Small intestine (tissue), 7 donors: ENCODE data around the gene LPIN3. TPM values are rescaled to one million over a fixed set of nuclear protein-coding genes. Genes with fewer than 3 reads are reported as not detected.

ENCODE experiments used
- DNase-seq, 2 donors: peaks; one replicate each; pipeline versions ENCODE4 v3.0.0 to v3.0.0-alpha.2; 2013
- FAIRE-seq: peaks from 2 replicates; lab custom pipeline; 2012; peaks lifted over from hg19 to GRCh38; lab: Jason Lieb, UNC
- H3K27ac ChIP-seq, 3 donors: one replicate each; pipeline ENCODE4 v1.5.1; 2013; ENCODE audit warnings: low read length in 2 of 3, mild to moderate bottlenecking in 2 of 3, control low read depth in 1 of 3, inconsistent platforms in 1 of 3, low read depth in 1 of 3, moderate library complexity in 1 of 3
- H3K27me3 ChIP-seq, 3 donors: one replicate each; pipeline ENCODE4 v1.6.1; 2013; ENCODE audit warnings: low read length in 3 of 3, inconsistent platforms in 1 of 3; ENCODE audit not compliant: control insufficient read depth in 3 of 3, insufficient read depth in 3 of 3
- H3K36me3 ChIP-seq, 3 donors: one replicate each; pipeline ENCODE4 v1.6.1; 2013; ENCODE audit warnings: low read length in 3 of 3, inconsistent platforms in 1 of 3, low read depth in 1 of 3, mild to moderate bottlenecking in 1 of 3, moderate library complexity in 1 of 3; ENCODE audit not compliant: control insufficient read depth in 3 of 3, insufficient read depth in 2 of 3
- H3K4me1 ChIP-seq, 3 donors: one replicate each; pipeline ENCODE4 v1.6.1; 2013; ENCODE audit warnings: low read length in 2 of 3, inconsistent platforms in 1 of 3, low read depth in 1 of 3, mild to moderate bottlenecking in 1 of 3, moderate library complexity in 1 of 3; ENCODE audit not compliant: control insufficient read depth in 3 of 3, insufficient read depth in 2 of 3
- H3K4me3 ChIP-seq, 3 donors: one replicate each; pipeline ENCODE4 v1.5.1; 2013; ENCODE audit warnings: low read length in 3 of 3, control low read depth in 1 of 3, inconsistent platforms in 1 of 3, low read depth in 1 of 3, mild to moderate bottlenecking in 1 of 3, moderate library complexity in 1 of 3
- H3K9me3 ChIP-seq, 2 donors: one replicate each; pipeline ENCODE4 v1.6.1; 2013; ENCODE audit warnings: low read depth in 1 of 2, low read length in 1 of 2; ENCODE audit not compliant: control insufficient read depth in 2 of 2, insufficient read depth in 1 of 2
- WGBS, 3 donors: extraction: QIAGEN DNeasy Blood & Tissue Kit; methylation state at CpG; one replicate each; pipeline ENCODE4 v1.1.7; 2013; 5-methylcytosine and 5-hydroxymethylcytosine counted together
- polyA plus RNA-seq, 4 donors: library from polyadenylated mRNA; stranded (reverse) in 3 of 4; unstranded in 1 of 4; fragments of 200-250 nt in 3 of 4; fragments of 120-200 nt in 1 of 4; gene quantifications; one replicate each; pipeline versions ENCODE4 v1.2.1 to v1.2.3, GENCODE V29; 2013
- donor health status: healthy with polysubstance abuse.
- donor health status: control.
- donor health status: control.
- donor health status: Bipolar disorder and iron deficiency.
- donor health status: healthy.

Gene LPIN3
- polyA plus RNA-seq, 4 donors, result 39.9 to 130 (median 57.2) TPM

DNA sequence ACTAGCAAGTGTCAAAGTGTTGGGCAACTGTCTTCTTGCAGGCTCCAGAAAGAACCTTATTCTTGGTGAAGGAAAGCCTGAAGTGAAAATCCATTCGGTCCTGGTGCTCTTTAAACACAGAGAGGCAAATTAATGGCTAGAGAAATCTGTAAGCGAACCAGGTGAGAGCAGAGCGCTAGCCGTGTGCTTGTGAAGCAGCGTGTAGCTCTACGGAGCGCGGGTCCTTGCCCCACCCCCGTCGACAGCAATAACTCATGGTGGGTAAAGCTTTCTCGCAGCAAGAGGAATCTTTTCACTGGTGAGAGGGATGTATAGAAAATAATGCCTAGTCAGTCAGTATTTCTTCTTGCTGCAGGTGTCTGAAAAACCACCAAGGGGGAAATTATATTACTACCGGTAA is 63.0 kb downstream of the LPIN3 start:
- Histone ChIP-seq H3K4me3 (no peak overlapping the region), H3K36me3 (peaks cover 8 to 47% (median 10%) of the 10 kb centered on the region in 3 donors), H3K9me3 (no peaks in the 10 kb centered on the region), H3K27ac (no peak overlapping the region), H3K27me3 (no peaks in the 10 kb centered on the region), H3K4me1 (no peaks in the 10 kb centered on the region)
- no peak for FAIRE-seq
- 94 to 97% (median 96%) methylated on average over 12 of the region's 12 CpGs for WGBS, 3 donors
- no peak for DNase-seq

DNA sequence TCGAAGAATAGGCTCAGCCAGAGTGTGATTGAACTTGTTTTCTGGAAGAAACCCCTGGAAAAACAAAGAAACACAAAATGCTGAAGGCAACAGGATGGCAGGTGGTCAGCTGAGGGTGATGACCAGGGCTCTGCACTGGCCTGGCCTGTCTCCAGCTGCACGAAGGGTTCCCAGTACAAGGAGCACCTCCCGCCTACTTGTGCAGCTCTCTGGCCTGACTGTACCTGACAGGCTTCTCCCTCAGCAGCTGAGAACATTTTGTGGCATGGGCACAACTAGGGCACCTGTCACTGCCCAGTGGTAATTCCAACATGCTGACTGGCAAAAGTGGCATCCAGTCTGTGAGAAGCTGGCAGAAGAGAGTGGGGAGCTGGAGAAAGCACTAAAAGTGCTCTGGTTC is 64.8 kb downstream of the LPIN3 start:
- DNase-seq, result no peak
- Histone ChIP-seq H3K27ac (no peak overlapping the region), H3K9me3 (no peaks in the 10 kb centered on the region), H3K27me3 (no peaks in the 10 kb centered on the region), H3K4me3 (no peak overlapping the region), H3K4me1 (no peaks in the 10 kb centered on the region), H3K36me3 (peaks cover 8 to 60% (median 13%) of the 10 kb centered on the region in 3 donors)
- no peak for FAIRE-seq
- WGBS, 3 donors, result 89 to 92% (median 91%) methylated on average over 3 of the region's 3 CpGs

DNA sequence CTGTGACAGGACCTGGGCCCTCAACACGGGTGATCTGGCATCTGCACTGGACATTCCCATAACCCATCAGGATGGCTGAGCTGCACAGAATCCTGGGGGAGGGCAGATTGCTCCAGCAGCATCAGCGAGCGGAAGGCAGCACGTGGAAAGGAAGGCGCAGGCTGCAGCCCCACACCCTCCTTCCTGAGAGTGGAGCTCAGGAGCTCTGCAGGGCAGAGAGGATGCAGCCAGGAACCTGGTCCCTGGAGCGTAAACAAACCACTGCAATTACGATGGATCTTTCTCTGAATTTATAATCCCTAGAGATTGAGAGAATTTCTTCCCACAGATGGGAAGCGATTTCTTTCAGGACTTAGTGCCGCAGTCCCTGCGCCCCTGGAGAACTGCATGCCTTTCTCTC is 65.7 kb downstream of the LPIN3 start:
- no peak for FAIRE-seq
- DNase-seq, result no peak
- Histone ChIP-seq H3K4me3 (no peak overlapping the region), H3K9me3 (no peaks in the 10 kb centered on the region), H3K27me3 (no peaks in the 10 kb centered on the region), H3K4me1 (no peaks in the 10 kb centered on the region), H3K27ac (no peak overlapping the region), H3K36me3 (peaks cover 11 to 64% (median 14%) of the 10 kb centered on the region in 3 donors)
- WGBS, 3 donors, result 78 to 90% (median 85%) methylated on average over 10 of the region's 10 CpGs

DNA sequence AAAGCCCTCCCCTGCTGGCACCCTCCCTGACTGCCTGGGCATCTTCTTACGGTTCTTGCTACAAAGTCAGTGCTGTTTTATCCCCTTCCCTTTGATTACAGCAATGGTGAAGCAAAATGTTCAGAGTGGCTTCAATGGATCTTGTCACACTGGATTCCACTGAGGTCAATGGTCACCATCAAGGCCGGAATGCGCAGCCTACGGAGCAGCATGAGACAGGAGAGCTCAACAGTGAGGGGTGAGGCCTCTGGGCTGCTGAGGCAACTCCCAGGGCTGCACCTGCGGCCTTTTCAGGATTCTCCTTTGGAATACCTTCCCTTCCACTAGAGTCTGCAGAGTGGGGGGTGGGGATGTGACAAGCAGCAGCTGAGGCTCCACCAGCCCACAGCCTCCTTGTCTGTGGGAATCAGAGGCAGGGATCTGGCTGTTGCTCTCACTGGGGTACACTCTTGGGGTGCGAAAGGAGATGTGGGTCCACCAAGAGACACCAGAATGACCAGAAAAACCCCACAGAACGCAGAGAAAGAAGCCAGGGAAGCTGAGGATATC is 66.3 kb downstream of the LPIN3 start:
- no peaks in the 10 kb centered on the region for H3K9me3 ChIP-seq
- peaks cover 11 to 63% (median 17%) of the 10 kb centered on the region in 3 donors for H3K36me3 ChIP-seq
- H3K4me1 ChIP-seq, result no peaks in the 10 kb centered on the region

DNA sequence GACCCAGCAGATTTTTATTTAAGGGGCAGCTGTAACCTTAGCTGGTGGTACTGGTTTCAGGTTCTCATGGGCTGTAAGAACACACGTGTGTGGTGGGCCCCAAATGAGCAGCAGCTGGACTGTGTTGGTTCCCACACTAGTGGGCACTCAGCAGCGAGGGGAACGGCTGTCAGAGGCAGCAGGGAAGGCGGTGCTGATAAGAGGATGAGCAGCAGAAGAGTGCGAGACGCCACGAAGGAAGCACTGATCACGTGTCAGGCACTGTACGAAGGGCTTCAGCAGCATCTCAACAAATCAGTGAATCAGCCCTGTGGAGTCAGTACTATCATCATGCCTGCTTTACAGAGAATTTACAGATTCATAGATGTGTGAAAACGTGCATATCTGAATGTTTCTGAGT is 67.0 kb downstream of the LPIN3 start:
- FAIRE-seq, result no peak
- Histone ChIP-seq H3K27me3 (no peaks in the 10 kb centered on the region), H3K27ac (peak overlapping the region in 1 of 3 donors; percentile 7), H3K4me1 (no peaks in the 10 kb centered on the region), H3K9me3 (no peaks in the 10 kb centered on the region), H3K4me3 (no peak overlapping the region), H3K36me3 (peaks cover 11 to 69% (median 18%) of the 10 kb centered on the region in 3 donors)
- no peak for DNase-seq
- 82 to 87% (median 82%) methylated on average over 10 of the region's 10 CpGs for WGBS, 3 donors

More for the DNA sequence above, 66.3 kb downstream of the LPIN3 start:
- FAIRE-seq, result no peak
- H3K27ac ChIP-seq, result no peak overlapping the region
- WGBS, 3 donors, result 88 to 90% (median 90%) methylated on average over 7 of the region's 7 CpGs
- no peaks in the 10 kb centered on the region for H3K27me3 ChIP-seq
- no peak for DNase-seq
- H3K4me3 ChIP-seq, result no peak overlapping the region

DNA sequence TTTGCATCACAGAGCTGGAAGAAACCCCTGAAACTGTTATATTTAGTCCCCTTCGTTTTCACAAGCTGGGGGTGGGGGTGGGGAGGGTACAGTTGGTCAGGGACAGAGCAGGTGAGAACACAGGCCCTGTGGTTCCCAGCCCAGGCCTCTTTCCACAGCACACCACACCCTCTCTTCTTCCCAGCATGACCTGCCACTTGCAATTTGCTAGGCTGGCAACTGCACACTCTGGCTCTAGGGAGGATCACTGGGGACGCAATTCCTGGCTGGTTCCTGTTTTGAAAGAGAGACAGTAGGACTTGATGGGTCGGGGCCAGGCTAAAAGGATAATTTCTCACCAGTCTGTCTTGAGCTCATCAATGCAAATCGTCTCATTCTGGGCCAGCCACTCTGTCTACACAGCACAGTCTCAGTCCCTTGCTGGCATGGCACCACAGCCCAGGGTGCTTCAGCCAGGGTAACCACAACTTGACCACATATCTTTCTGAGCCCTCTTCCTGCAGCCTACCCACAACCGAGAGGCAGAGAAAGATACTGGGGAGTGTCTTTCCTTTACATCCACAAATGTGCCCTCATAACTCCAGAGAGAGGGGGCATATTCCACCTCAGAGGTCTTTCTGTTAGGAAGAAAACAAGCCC is 67.7 kb downstream of the LPIN3 start:
- H3K27me3 ChIP-seq, result no peaks in the 10 kb centered on the region
- DNase-seq, result no peak
- no peak for FAIRE-seq
- peak overlapping the region in 1 of 3 donors; percentile 69 for H3K27ac ChIP-seq
- H3K36me3 ChIP-seq, result peaks cover 14 to 69% (median 21%) of the 10 kb centered on the region in 3 donors
- H3K4me1 ChIP-seq, result no peaks in the 10 kb centered on the region
- 65 to 80% (median 72%) methylated on average over 5 of the region's 5 CpGs for WGBS, 3 donors
- H3K4me3 ChIP-seq, result no peak overlapping the region
- no peaks in the 10 kb centered on the region for H3K9me3 ChIP-seq

DNA sequence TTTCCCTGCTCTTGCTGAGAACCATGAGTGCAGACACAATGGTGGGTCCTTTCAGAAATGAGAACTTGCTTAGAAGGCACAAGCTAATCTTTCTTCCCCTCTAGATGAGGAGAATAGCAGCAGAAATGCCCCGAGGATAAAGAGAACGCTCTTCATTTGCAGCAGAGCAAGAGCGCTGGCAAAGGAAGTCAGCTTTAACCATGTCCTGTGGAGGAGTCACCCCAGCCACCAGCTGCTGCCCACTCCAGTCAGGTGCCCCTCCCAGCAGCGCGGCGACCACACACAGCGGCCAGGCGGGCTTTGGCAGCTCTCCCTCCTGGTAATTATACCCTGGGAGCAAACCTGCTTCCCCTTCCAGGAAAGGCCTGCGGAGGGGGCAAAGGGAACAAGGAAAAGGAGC is 68.4 kb downstream of the LPIN3 start:
- Histone ChIP-seq H3K4me3 (no peak overlapping the region), H3K9me3 (no peaks in the 10 kb centered on the region), H3K27ac (no peak overlapping the region), H3K36me3 (peaks cover 18 to 71% (median 19%) of the 10 kb centered on the region in 3 donors), H3K4me1 (no peaks in the 10 kb centered on the region), H3K27me3 (no peaks in the 10 kb centered on the region)
- 60 to 81% (median 74%) methylated on average over 9 of the region's 9 CpGs for WGBS, 3 donors
- FAIRE-seq, result no peak
- no peak for DNase-seq
